Calu3 (cell line): ENCODE measurements around the gene SLC25A40. TPM values are rescaled to one million over a fixed set of nuclear protein-coding genes. Genes with fewer than 3 reads are reported as not detected.
"Not testable (repeated sequence)": the region's sequence is repeated elsewhere in the genome, so short reads cannot be mapped to it uniquely, and the experiment has no call there.

ENCODE experiments used
- BruUV-seq: library from RNA; stranded (reverse); fragments of 400-500 nt; replicated peaks from 2 replicates; lab custom pipeline; 2021; lab: Mats Ljungman, UMichigan
- CTCF ChIA-PET: fragments of 300-600 bp; sonication (Branson Sonifier 250); formaldehyde crosslinking; loops from one replicate; lab custom pipeline; 2022; ENCODE audit warnings: antibody characterized with exemption; lab: Charles Lee
- DNase-seq: peaks from one replicate; pipeline ENCODE4 v3.0.0; 2022
- H3K27ac Mint-ChIP-seq: one replicate; pipeline ENCODE4 v1.8.0; 2022; ENCODE audit warnings: mixed read lengths; ENCODE audit not compliant: unreplicated experiment
- H3K27me3 Mint-ChIP-seq: one replicate; pipeline ENCODE4 v1.8.0; 2022; ENCODE audit warnings: mixed read lengths; ENCODE audit not compliant: unreplicated experiment
- H3K36me3 Mint-ChIP-seq: one replicate; pipeline ENCODE4 v1.8.0; 2022; ENCODE audit warnings: mild to moderate bottlenecking, moderate library complexity, mixed read lengths; ENCODE audit not compliant: insufficient read depth, unreplicated experiment
- H3K4me1 Mint-ChIP-seq: one replicate; pipeline ENCODE4 v1.8.0; 2022; ENCODE audit warnings: mild to moderate bottlenecking, low read depth, mixed read lengths; ENCODE audit not compliant: unreplicated experiment
- H3K4me3 Mint-ChIP-seq: one replicate; pipeline ENCODE4 v1.8.0; 2022; ENCODE audit warnings: mild to moderate bottlenecking, low read depth, moderate library complexity, mixed read lengths; ENCODE audit not compliant: unreplicated experiment
- H3K9me3 Mint-ChIP-seq: one replicate; pipeline ENCODE4 v1.8.0; 2022; ENCODE audit warnings: low read depth, mixed read lengths; ENCODE audit not compliant: unreplicated experiment
- CTCF ChIP-seq: fragments of 200-600 bp; IDR thresholded peaks from one replicate; pipeline ENCODE4 v1.8.0; 2022; ENCODE audit warnings: antibody characterized with exemption; ENCODE audit not compliant: unreplicated experiment
- intact Hi-C: fragments of 100-400 bp; cut with micrococcal nuclease; formaldehyde crosslinking; loops from one replicate; pipeline ENCODE4 v1.10.0; 2022; ENCODE audit not compliant: unreplicated experiment
- total RNA-seq: library from RNA; stranded (reverse); gene quantifications from 2 replicates; pipeline ENCODE4 v1.2.3, GENCODE V29; 2022

Gene SLC25A40
- total RNA-seq, 1 experiment from 2014 or later, result 17.3 TPM

GRCh38 chr7:87874066-87874465, 2.1 kb downstream of the SLC25A40 start:
- CTCF ChIA-PET, result interaction anchor here (0.6 kb wide), 1 partner anchor 32 kb away, joined by 4 read pairs; no protein-coding TSS in a partner anchor
- Mint-ChIP-seq H3K27ac (peak overlapping the region; percentile 83), H3K27me3 (no peaks in the 10 kb centered on the region)

GRCh38 chr7:87873328-87873727, 2.8 kb downstream of the SLC25A40 start:
- H3K27me3 Mint-ChIP-seq, DNase-seq, H3K9me3 Mint-ChIP-seq, BruUV-seq, intact Hi-C loops, CTCF ChIA-PET: not testable (repeated sequence)
- H3K4me3 Mint-ChIP-seq, result peak overlapping the region; percentile 94
- peaks cover 29% of the 10 kb centered on the region for H3K4me1 Mint-ChIP-seq
- H3K27ac Mint-ChIP-seq, result peak overlapping the region; percentile 83
- peaks cover 31% of the 10 kb centered on the region for H3K36me3 Mint-ChIP-seq

More at GRCh38 chr7:87874066-87874465, 2.1 kb downstream of the SLC25A40 start:
- DNase-seq, result no peak
- TF ChIP-seq CTCF, result no peak
- BruUV-seq, result no TSS peak
- no peaks in the 10 kb centered on the region for H3K9me3 Mint-ChIP-seq
- peaks cover 31% of the 10 kb centered on the region for H3K36me3 Mint-ChIP-seq
- H3K4me3 Mint-ChIP-seq, result peak overlapping the region; percentile 94
- intact Hi-C loops, result no loop called here
- H3K4me1 Mint-ChIP-seq, result peaks cover 29% of the 10 kb centered on the region

- no peaks in the 10 kb centered on the region for H3K9me3 Mint-ChIP-seq
- peak overlapping the region; percentile 23 for H3K27ac Mint-ChIP-seq
- no peak for TF ChIP-seq CTCF
- intact Hi-C loops, result no loop called here
- BruUV-seq, result no TSS peak
- H3K27me3 Mint-ChIP-seq, result no peaks in the 10 kb centered on the region
- CTCF ChIA-PET, result no interaction called here
- no peak for DNase-seq
- H3K4me3 Mint-ChIP-seq, result no peak overlapping the region
- H3K36me3 Mint-ChIP-seq, result peaks cover 30% of the 10 kb centered on the region
- peaks cover 29% of the 10 kb centered on the region for H3K4me1 Mint-ChIP-seq
Observed at GRCh38 chr7:87872346-87872745, 3.8 kb downstream of the SLC25A40 start.

GRCh38 chr7:87870471-87870870, 5.7 kb downstream of the SLC25A40 start:
- BruUV-seq, result no TSS peak
- no peak for TF ChIP-seq CTCF
- Mint-ChIP-seq H3K27me3 (no peaks in the 10 kb centered on the region), H3K9me3 (no peaks in the 10 kb centered on the region), H3K4me1 (peaks cover 29% of the 10 kb centered on the region), H3K36me3 (peaks cover 11% of the 10 kb centered on the region), H3K4me3 (no peak overlapping the region), H3K27ac (no peak overlapping the region)
- CTCF ChIA-PET, result no interaction called here
- DNase-seq, result no peak
- intact Hi-C loops, result no loop called here

GRCh38 chr7:87866533-87866932, 9.6 kb downstream of the SLC25A40 start:
- intact Hi-C loops, CTCF ChIA-PET, H3K27me3 Mint-ChIP-seq, DNase-seq, H3K4me1 Mint-ChIP-seq, BruUV-seq, H3K9me3 Mint-ChIP-seq, H3K27ac Mint-ChIP-seq, H3K36me3 Mint-ChIP-seq, H3K4me3 Mint-ChIP-seq: not testable (repeated sequence)
